ENCODE measurements around the gene TBX20. TPM values are rescaled to one million over a fixed set of nuclear protein-coding genes. Genes with fewer than 3 reads are reported as not detected.

TBX20 gene
- total and polyA plus RNA-seq, 9 of the 15 experiments (the other 6 are each of a cell fraction or from before 2014, with no cell fraction given): not detected

DNA sequence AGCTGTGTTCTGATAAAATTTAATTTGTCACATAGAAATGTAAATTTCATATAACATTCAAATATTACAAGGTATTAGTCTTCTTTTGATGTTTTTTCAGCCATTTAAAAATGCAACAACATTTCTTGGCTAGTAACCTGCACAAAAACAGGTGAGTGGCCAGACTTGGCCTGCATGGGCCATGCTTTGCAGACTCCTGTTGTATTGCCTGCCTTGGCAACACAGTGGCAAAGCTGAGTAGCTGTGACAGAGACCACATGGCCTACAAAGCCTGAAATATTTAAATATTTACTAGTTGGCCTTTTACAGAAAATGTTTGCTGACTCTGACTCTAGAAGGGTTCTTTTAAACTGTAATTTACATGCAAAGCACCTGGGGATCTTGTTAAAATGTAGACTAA, 13.5 kb upstream of the TBX20 start (continued):
- TF ChIP-seq, protein P1, sequence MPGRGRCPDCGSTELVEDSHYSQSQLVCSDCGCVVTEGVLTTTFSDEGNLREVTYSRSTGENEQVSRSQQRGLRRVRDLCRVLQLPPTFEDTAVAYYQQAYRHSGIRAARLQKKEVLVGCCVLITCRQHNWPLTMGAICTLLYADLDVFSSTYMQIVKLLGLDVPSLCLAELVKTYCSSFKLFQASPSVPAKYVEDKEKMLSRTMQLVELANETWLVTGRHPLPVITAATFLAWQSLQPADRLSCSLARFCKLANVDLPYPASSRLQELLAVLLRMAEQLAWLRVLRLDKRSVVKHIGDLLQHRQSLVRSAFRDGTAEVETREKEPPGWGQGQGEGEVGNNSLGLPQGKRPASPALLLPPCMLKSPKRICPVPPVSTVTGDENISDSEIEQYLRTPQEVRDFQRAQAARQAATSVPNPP (IDR thresholded peaks at IDR 0.05; ENCODE audit: borderline replicate concordance, insufficient read depth, insufficient read length): no peak
- TF ChIP-seq, protein P2, sequence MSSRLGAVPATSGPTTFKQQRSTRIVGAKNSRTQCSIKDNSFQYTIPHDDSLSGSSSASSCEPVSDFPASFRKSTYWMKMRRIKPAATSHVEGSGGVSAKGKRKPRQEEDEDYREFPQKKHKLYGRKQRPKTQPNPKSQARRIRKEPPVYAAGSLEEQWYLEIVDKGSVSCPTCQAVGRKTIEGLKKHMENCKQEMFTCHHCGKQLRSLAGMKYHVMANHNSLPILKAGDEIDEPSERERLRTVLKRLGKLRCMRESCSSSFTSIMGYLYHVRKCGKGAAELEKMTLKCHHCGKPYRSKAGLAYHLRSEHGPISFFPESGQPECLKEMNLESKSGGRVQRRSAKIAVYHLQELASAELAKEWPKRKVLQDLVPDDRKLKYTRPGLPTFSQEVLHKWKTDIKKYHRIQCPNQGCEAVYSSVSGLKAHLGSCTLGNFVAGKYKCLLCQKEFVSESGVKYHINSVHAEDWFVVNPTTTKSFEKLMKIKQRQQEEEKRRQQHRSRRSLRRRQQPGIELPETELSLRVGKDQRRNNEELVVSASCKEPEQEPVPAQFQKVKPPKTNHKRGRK (tag; IDR thresholded peaks at IDR 0.05): no peak
- TF ChIP-seq EWSR1 (IDR thresholded peaks at IDR 0.05; ENCODE audit: borderline replicate concordance, low read depth, partially characterized antibody) (no peak), KLF16 (IDR thresholded peaks at IDR 0.05) (no peak), GTF2F1 (IDR thresholded peaks at IDR 0.05; ENCODE audit: low read depth, low read length) (no peak), ARHGAP35 (IDR thresholded peaks at IDR 0.05; ENCODE audit: partially characterized antibody) (no peak), RBM22 (IDR thresholded peaks at IDR 0.05; ENCODE audit: low read depth, low read length, poor library complexity, severe bottlenecking) (no peak), STAG1 (CRISPR knock-in tag; IDR thresholded peaks at IDR 0.05; ENCODE audit: borderline replicate concordance) (no peak), POLR2G (IDR thresholded peaks at IDR 0.05; ENCODE audit: low read depth, low read length) (no peak), CC2D1A (IDR thresholded peaks at IDR 0.05) (no peak), L3MBTL2 (IDR thresholded peaks at IDR 0.05) (no peak), LARP7 (IDR thresholded peaks at IDR 0.05) (no peak)
- TF ChIP-seq, protein P3, sequence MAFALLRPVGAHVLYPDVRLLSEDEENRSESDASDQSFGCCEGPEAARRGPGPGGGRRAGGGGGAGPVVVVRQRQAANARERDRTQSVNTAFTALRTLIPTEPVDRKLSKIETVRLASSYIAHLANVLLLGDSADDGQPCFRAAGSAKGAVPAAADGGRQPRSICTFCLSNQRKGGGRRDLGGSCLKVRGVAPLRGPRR (CRISPR knock-in tag; IDR thresholded peaks at IDR 0.05): no peak
- TF ChIP-seq, protein P4, sequence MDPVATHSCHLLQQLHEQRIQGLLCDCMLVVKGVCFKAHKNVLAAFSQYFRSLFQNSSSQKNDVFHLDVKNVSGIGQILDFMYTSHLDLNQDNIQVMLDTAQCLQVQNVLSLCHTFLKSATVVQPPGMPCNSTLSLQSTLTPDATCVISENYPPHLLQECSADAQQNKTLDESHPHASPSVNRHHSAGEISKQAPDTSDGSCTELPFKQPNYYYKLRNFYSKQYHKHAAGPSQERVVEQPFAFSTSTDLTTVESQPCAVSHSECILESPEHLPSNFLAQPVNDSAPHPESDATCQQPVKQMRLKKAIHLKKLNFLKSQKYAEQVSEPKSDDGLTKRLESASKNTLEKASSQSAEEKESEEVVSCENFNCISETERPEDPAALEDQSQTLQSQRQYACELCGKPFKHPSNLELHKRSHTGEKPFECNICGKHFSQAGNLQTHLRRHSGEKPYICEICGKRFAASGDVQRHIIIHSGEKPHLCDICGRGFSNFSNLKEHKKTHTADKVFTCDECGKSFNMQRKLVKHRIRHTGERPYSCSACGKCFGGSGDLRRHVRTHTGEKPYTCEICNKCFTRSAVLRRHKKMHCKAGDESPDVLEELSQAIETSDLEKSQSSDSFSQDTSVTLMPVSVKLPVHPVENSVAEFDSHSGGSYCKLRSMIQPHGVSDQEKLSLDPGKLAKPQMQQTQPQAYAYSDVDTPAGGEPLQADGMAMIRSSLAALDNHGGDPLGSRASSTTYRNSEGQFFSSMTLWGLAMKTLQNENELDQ (CRISPR knock-in tag; IDR thresholded peaks at IDR 0.05; ENCODE audit: borderline replicate concordance): no peak
- TF ChIP-seq, protein P5, sequence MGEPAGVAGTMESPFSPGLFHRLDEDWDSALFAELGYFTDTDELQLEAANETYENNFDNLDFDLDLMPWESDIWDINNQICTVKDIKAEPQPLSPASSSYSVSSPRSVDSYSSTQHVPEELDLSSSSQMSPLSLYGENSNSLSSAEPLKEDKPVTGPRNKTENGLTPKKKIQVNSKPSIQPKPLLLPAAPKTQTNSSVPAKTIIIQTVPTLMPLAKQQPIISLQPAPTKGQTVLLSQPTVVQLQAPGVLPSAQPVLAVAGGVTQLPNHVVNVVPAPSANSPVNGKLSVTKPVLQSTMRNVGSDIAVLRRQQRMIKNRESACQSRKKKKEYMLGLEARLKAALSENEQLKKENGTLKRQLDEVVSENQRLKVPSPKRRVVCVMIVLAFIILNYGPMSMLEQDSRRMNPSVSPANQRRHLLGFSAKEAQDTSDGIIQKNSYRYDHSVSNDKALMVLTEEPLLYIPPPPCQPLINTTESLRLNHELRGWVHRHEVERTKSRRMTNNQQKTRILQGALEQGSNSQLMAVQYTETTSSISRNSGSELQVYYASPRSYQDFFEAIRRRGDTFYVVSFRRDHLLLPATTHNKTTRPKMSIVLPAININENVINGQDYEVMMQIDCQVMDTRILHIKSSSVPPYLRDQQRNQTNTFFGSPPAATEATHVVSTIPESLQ (CRISPR knock-in tag; IDR thresholded peaks at IDR 0.05): no peak

All from K562 (cell line).